PFSK-1 (cell line): ENCODE results near the gene LSS.
A peak's percentile ranks its signal among the peaks of the same experiment; 100 is the strongest.

Experiments used
- FOXP2 ChIP-seq: optimal IDR thresholded peaks from 2 replicates; pipeline ENCODE3; 2011; ENCODE audit warnings: borderline replicate concordance, control low read depth, inconsistent platforms; ENCODE audit not compliant: insufficient read depth; ENCODE audit errors: extremely low read length, extremely low read depth
- POLR2AphosphoS5 ChIP-seq: IDR thresholded peaks from 2 replicates; pipeline ENCODE4 v1.6.1; 2012; ENCODE audit warnings: low read depth, mild to moderate bottlenecking, control low read depth, low read length, moderate library complexity
- SIN3A ChIP-seq: IDR thresholded peaks from 2 replicates; pipeline ENCODE4 v1.6.1; 2012; ENCODE audit warnings: mild to moderate bottlenecking, low read length, moderate library complexity, borderline replicate concordance; ENCODE audit not compliant: insufficient read depth
- TAF1 ChIP-seq: IDR thresholded peaks from 2 replicates; pipeline ENCODE4 v1.6.1; 2012; ENCODE audit warnings: low read length, control low read depth, borderline replicate concordance; ENCODE audit not compliant: insufficient read depth
- TF ChIP-seq, protein P1 (sequence below), 2 experiments: IDR thresholded peaks; 2 replicates each; pipeline versions ENCODE4 v1.6.1 to v1.8.0; 2011 to 2012; ENCODE audit warnings: low read depth in 2 of 2, low read length in 2 of 2, control low read depth in 1 of 2, inconsistent platforms in 1 of 2, mild to moderate bottlenecking in 1 of 2, moderate library complexity in 1 of 2; ENCODE audit not compliant: insufficient read depth in 1 of 2

Gene LSS

GRCh38 chr21:46184625-46185555, 43.7 kb downstream of the LSS start:
- peak; percentile 44; the same call in 1 of the 2 replicates for TF ChIP-seq POLR2AphosphoS5
- no peak for TF ChIP-seq SIN3A
- peak; percentile 58 for TF ChIP-seq FOXP2

GRCh38 chr21:46183910-46184624, 44.5 kb downstream of the LSS start, which contains the start of gene SPATC1L:
SPATC1L (minus strand) TSS chr21:46184459; CDS start chr21:46182816, 1,643 bp downstream.
- TF ChIP-seq FOXP2 (no peak), POLR2AphosphoS5 (no peak), SIN3A (no peak), TAF1 (no peak)
- TF ChIP-seq, protein P1, sequence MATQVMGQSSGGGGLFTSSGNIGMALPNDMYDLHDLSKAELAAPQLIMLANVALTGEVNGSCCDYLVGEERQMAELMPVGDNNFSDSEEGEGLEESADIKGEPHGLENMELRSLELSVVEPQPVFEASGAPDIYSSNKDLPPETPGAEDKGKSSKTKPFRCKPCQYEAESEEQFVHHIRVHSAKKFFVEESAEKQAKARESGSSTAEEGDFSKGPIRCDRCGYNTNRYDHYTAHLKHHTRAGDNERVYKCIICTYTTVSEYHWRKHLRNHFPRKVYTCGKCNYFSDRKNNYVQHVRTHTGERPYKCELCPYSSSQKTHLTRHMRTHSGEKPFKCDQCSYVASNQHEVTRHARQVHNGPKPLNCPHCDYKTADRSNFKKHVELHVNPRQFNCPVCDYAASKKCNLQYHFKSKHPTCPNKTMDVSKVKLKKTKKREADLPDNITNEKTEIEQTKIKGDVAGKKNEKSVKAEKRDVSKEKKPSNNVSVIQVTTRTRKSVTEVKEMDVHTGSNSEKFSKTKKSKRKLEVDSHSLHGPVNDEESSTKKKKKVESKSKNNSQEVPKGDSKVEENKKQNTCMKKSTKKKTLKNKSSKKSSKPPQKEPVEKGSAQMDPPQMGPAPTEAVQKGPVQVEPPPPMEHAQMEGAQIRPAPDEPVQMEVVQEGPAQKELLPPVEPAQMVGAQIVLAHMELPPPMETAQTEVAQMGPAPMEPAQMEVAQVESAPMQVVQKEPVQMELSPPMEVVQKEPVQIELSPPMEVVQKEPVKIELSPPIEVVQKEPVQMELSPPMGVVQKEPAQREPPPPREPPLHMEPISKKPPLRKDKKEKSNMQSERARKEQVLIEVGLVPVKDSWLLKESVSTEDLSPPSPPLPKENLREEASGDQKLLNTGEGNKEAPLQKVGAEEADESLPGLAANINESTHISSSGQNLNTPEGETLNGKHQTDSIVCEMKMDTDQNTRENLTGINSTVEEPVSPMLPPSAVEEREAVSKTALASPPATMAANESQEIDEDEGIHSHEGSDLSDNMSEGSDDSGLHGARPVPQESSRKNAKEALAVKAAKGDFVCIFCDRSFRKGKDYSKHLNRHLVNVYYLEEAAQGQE (IDR thresholded peaks at IDR 0.05; ENCODE audit: insufficient read depth in 1 of 2, low read depth in 2 of 2, low read length in 2 of 2) = no peak

GRCh38 chr21:46182548-46183336, 45.8 kb downstream of the LSS start:
- TF ChIP-seq SIN3A (no peak), POLR2AphosphoS5 (no peak), FOXP2 (no peak), TAF1 (no peak)
- TF ChIP-seq, protein P1 (IDR thresholded peaks at IDR 0.05; ENCODE audit: insufficient read depth in 1 of 2, low read depth in 2 of 2, low read length in 2 of 2) = no peak

DNA sequence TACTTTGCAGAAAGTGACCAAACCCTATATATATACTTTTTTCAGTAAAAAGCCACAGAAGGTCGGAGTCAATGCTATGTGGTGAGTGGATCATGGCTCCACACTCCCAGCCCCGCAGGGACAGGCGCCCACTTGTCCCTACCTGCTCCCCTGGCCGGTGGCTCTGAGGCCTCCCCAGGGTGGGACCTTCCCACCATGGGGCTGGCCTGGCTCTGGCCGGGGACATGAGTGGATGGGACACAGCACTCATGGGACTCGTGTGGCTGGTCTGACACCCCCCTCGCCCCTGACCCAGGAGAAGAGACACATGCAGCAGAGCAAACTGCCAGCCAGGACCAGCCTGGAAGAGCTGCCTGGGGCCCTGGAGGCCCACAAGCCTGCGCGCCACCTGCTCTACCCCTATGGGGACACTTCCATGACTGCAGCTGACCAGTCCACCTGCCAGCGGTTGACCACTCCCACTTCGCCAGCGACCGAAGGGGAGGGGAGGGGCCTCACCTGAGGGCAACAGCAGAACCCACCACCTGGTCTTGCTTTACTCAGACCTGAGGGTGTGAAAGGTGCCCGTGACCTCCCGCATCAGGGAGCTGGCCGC, 46.5 kb downstream of the LSS start:
- TF ChIP-seq SIN3A (no peak), TAF1 (no peak), FOXP2 (no peak), POLR2AphosphoS5 (no peak)
- TF ChIP-seq, protein P1 (IDR thresholded peaks at IDR 0.05; ENCODE audit: insufficient read depth in 1 of 2, low read depth in 2 of 2, low read length in 2 of 2) = no peak

GRCh38 chr21:46181436-46181835, 47.1 kb downstream of the LSS start:
- no peak for TF ChIP-seq SIN3A
- TF ChIP-seq FOXP2 = no peak
- no peak for TF ChIP-seq TAF1
- TF ChIP-seq POLR2AphosphoS5 = no peak
- TF ChIP-seq, protein P1 (IDR thresholded peaks at IDR 0.05; ENCODE audit: insufficient read depth in 1 of 2, low read depth in 2 of 2, low read length in 2 of 2) = no peak
